GM23338 (cell line): ENCODE results near the gene KIF17. TPM values are rescaled to one million over a fixed set of nuclear protein-coding genes. Genes with fewer than 3 reads are reported as not detected.

Experiments
- ATAC-seq: fragments of 200-7000 bp; cut with Tn5 transposase; 3 replicates; pipeline ENCODE4 v1.9.1; 2020
- DNase-seq: peaks from one replicate; pipeline ENCODE4 v3.0.0-alpha.2; 2015; ENCODE audit warnings: low spot score
- H2AFZ ChIP-seq: fragments of 200-600 bp; sonication (generic); 2 replicates; pipeline ENCODE4 v1.8.0; 2016; ENCODE audit warnings: antibody characterized with exemption, mild to moderate bottlenecking, moderate library complexity
- H3F3A ChIP-seq: fragments of 200-600 bp; sonication (generic); replicated peaks from 2 replicates; pipeline ENCODE4 v1.8.0; 2017; ENCODE audit warnings: antibody characterized with exemption, mixed run types, low read depth
- H3K27ac ChIP-seq: fragments of 200-600 bp; sonication (generic); 2 replicates; pipeline ENCODE4 v1.6.1; 2016; ENCODE audit warnings: low read depth
- H3K27me3 ChIP-seq: fragments of 200-600 bp; sonication (generic); 2 replicates; pipeline ENCODE4 v1.8.0; 2016; ENCODE audit warnings: mild to moderate bottlenecking, mixed run types, moderate library complexity; ENCODE audit not compliant: insufficient read depth
- H3K36me3 ChIP-seq: fragments of 200-600 bp; sonication (generic); 2 replicates; pipeline ENCODE4 v1.8.0; 2016; ENCODE audit warnings: mild to moderate bottlenecking; ENCODE audit not compliant: insufficient read depth
- H3K4me1 ChIP-seq: fragments of 200-600 bp; sonication (generic); 2 replicates; pipeline ENCODE4 v1.8.0; 2016; ENCODE audit warnings: mild to moderate bottlenecking, moderate library complexity; ENCODE audit not compliant: insufficient read depth
- H3K4me2 ChIP-seq: fragments of 200-600 bp; sonication (generic); 2 replicates; pipeline ENCODE4 v1.7.1; 2017; ENCODE audit warnings: mixed run types
- H3K4me3 ChIP-seq: fragments of 200-600 bp; sonication (generic); 2 replicates; pipeline ENCODE4 v1.6.1; 2016; ENCODE audit warnings: mixed run types
- H3K79me2 ChIP-seq: fragments of 200-600 bp; sonication (generic); replicated peaks from 2 replicates; pipeline ENCODE4 v1.8.0; 2017; ENCODE audit warnings: mild to moderate bottlenecking; ENCODE audit not compliant: insufficient read depth
- H3K9me2 ChIP-seq: fragments of 200-600 bp; sonication (generic); 2 replicates; pipeline ENCODE4 v1.8.0; 2017; ENCODE audit not compliant: insufficient read depth
- H4K20me1 ChIP-seq: fragments of 200-600 bp; sonication (generic); replicated peaks from 2 replicates; pipeline ENCODE4 v1.8.0; 2017; ENCODE audit warnings: mild to moderate bottlenecking; ENCODE audit not compliant: insufficient read depth
- H3K27ac Mint-ChIP-seq: 2 replicates; pipeline ENCODE4 v1.8.0; 2020; ENCODE audit warnings: inconsistent platforms, mild to moderate bottlenecking, moderate library complexity, mixed read lengths
- H3K27me3 Mint-ChIP-seq: 3 replicates; pipeline ENCODE4 v1.8.0; 2022; ENCODE audit warnings: low read depth, mild to moderate bottlenecking, moderate library complexity, mixed read lengths, inconsistent platforms; ENCODE audit not compliant: insufficient read depth, poor library complexity
- H3K36me3 Mint-ChIP-seq: 3 replicates; pipeline ENCODE4 v1.8.0; 2021; ENCODE audit warnings: low read depth, mild to moderate bottlenecking, inconsistent platforms, moderate library complexity, mixed read lengths
- H3K4me1 Mint-ChIP-seq: 3 replicates; pipeline ENCODE4 v1.8.0; 2020; ENCODE audit warnings: mild to moderate bottlenecking, inconsistent platforms, mixed read lengths
- H3K4me3 Mint-ChIP-seq: 3 replicates; pipeline ENCODE4 v1.8.0; 2021; ENCODE audit warnings: moderate library complexity, mild to moderate bottlenecking, inconsistent platforms, mixed read lengths
- H3K9me3 Mint-ChIP-seq: 3 replicates; pipeline ENCODE4 v1.8.0; 2020; ENCODE audit warnings: moderate library complexity, mild to moderate bottlenecking, inconsistent platforms, mixed read lengths
- CREB1 ChIP-seq: fragments of 250-450 bp; sonication (Bioruptor Pico); IDR thresholded peaks from 2 replicates; pipeline ENCODE4 v1.5.0; 2020; ENCODE audit warnings: low read depth, mild to moderate bottlenecking, moderate library complexity
- CTCF ChIP-seq, 2 experiments: fragments of 200-600 bp in 1 of 2; sonication (generic) in 1 of 2; conservative IDR thresholded peaks; 2 replicates each; pipeline versions ENCODE4 v1.5.1 to v1.6.1; 2016 to 2017; ENCODE audit warnings: antibody characterized with exemption in 2 of 2, low read depth in 2 of 2, mild to moderate bottlenecking in 2 of 2, moderate library complexity in 1 of 2
- ETS1 ChIP-seq: IDR thresholded peaks from 2 replicates; pipeline ENCODE4 v1.6.1; 2016; ENCODE audit warnings: antibody characterized with exemption
- EZH2 ChIP-seq: fragments of 200-600 bp; sonication (generic); IDR thresholded peaks from one replicate; pipeline ENCODE4 v1.8.0; 2017; ENCODE audit warnings: antibody characterized with exemption, mild to moderate bottlenecking, low read depth; ENCODE audit not compliant: unreplicated experiment
- JUNB ChIP-seq: IDR thresholded peaks from one replicate; pipeline ENCODE4 v1.6.1; 2016; ENCODE audit warnings: antibody characterized with exemption; ENCODE audit not compliant: unreplicated experiment
- NANOG ChIP-seq: IDR thresholded peaks from 2 replicates; pipeline ENCODE4 v1.6.1; 2016; ENCODE audit warnings: antibody characterized with exemption, borderline replicate concordance
- STAT1 ChIP-seq: IDR thresholded peaks from one replicate; pipeline ENCODE4 v1.6.1; 2016; ENCODE audit warnings: antibody characterized with exemption; ENCODE audit not compliant: unreplicated experiment
- ZNF114 ChIP-seq: fragments of 250-450 bp; sonication (Bioruptor Pico); IDR thresholded peaks from 2 replicates; pipeline ENCODE4 v1.5.0; 2020; ENCODE audit warnings: mild to moderate bottlenecking, moderate library complexity
- ZNF331 ChIP-seq: fragments of 250-450 bp; sonication (Bioruptor Pico); IDR thresholded peaks from 2 replicates; pipeline ENCODE4 v1.5.0; 2020; ENCODE audit warnings: low read depth, mild to moderate bottlenecking, moderate library complexity
- ZNF462 ChIP-seq: fragments of 250-450 bp; sonication (Bioruptor Pico); IDR thresholded peaks from 2 replicates; pipeline ENCODE4 v1.5.0; 2020; ENCODE audit warnings: mild to moderate bottlenecking, moderate library complexity
- polyA plus RNA-seq: library from polyadenylated mRNA; unstranded; fragments of >200 nt; fragmentation: Nextera tagmentation; extraction: Ambion mirVana; gene quantifications from 2 replicates; pipeline ENCODE4 v1.2.1, GENCODE V29; 2016
- total RNA-seq: library from RNA; depleted of rRNA; stranded (reverse); fragments of >200 nt; shearing (Covaris generic); gene quantifications from 2 replicates; pipeline ENCODE4 v1.2.3, GENCODE V29; 2014
- TF ChIP-seq, protein P1 (sequence below): IDR thresholded peaks from one replicate; pipeline ENCODE4 v1.6.1; 2018; ENCODE audit warnings: antibody characterized with exemption; ENCODE audit not compliant: unreplicated experiment

KIF17 gene
- total and polyA plus RNA-seq, 2 experiments from 2014 or later, result 5.9 to 18.6 TPM

GRCh38 chr1:20701847-20702246 lies 16.0 kb downstream of the KIF17 start:
- H3K36me3 ChIP-seq, result no peaks in the 10 kb centered on the region
- peaks cover 4% of the 10 kb centered on the region; the same call in 2 of the 3 replicates for H3K4me1 Mint-ChIP-seq
- no peak overlapping the region for H2AFZ ChIP-seq
- DNase-seq (no peak), ATAC-seq (no peak)
- H3F3A ChIP-seq, result 0 out of 2 replicates have a peak, but pooled peaks cover 2% of the 10 kb centered on the region
- TF ChIP-seq EZH2, result no peak
- TF ChIP-seq ZNF462, result no peak
- no peak for TF ChIP-seq NANOG
- TF ChIP-seq CREB1 (CRISPR knock-in tag), result no peak
- TF ChIP-seq CTCF (conservative IDR thresholded peaks at IDR 0.05; ENCODE audit: low read depth in 2 of 2), result no peak
- TF ChIP-seq, protein P1, sequence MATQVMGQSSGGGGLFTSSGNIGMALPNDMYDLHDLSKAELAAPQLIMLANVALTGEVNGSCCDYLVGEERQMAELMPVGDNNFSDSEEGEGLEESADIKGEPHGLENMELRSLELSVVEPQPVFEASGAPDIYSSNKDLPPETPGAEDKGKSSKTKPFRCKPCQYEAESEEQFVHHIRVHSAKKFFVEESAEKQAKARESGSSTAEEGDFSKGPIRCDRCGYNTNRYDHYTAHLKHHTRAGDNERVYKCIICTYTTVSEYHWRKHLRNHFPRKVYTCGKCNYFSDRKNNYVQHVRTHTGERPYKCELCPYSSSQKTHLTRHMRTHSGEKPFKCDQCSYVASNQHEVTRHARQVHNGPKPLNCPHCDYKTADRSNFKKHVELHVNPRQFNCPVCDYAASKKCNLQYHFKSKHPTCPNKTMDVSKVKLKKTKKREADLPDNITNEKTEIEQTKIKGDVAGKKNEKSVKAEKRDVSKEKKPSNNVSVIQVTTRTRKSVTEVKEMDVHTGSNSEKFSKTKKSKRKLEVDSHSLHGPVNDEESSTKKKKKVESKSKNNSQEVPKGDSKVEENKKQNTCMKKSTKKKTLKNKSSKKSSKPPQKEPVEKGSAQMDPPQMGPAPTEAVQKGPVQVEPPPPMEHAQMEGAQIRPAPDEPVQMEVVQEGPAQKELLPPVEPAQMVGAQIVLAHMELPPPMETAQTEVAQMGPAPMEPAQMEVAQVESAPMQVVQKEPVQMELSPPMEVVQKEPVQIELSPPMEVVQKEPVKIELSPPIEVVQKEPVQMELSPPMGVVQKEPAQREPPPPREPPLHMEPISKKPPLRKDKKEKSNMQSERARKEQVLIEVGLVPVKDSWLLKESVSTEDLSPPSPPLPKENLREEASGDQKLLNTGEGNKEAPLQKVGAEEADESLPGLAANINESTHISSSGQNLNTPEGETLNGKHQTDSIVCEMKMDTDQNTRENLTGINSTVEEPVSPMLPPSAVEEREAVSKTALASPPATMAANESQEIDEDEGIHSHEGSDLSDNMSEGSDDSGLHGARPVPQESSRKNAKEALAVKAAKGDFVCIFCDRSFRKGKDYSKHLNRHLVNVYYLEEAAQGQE, result no peak
- TF ChIP-seq STAT1, result no peak
- no peak for TF ChIP-seq JUNB
- no peak for TF ChIP-seq ZNF331 (CRISPR knock-in tag)
- TF ChIP-seq ZNF114 (CRISPR knock-in tag), result no peak
- no peak for TF ChIP-seq ETS1
- H3K4me3 ChIP-seq, result no peak overlapping the region
- H3K27me3 ChIP-seq, result no peaks in the 10 kb centered on the region
- no peak overlapping the region for H3K27ac Mint-ChIP-seq
- H3K27ac ChIP-seq, result no peak overlapping the region
- peaks cover 7% of the 10 kb centered on the region for H3K36me3 Mint-ChIP-seq
- H3K4me2 ChIP-seq, result no peak overlapping the region
- H3K9me3 Mint-ChIP-seq, result peaks cover 2% of the 10 kb centered on the region; the same call in 1 of the 3 replicates
- H3K79me2 ChIP-seq, result no peaks in the 10 kb centered on the region
- H3K4me1 ChIP-seq, result peaks cover 6% of the 10 kb centered on the region; the same call in 1 of the 2 replicates
- no peaks in the 10 kb centered on the region; the same call in 1 of the 2 replicates for H4K20me1 ChIP-seq
- H3K9me2 ChIP-seq, result no peaks in the 10 kb centered on the region
- H3K4me3 Mint-ChIP-seq, result no peak overlapping the region
- H3K27me3 Mint-ChIP-seq, result peaks cover 2% of the 10 kb centered on the region
